ENCODE data around the gene PCSK6. TPM values are rescaled to one million over a fixed set of nuclear protein-coding genes. Genes with fewer than 3 reads are reported as not detected.

The PCSK6 gene
- total RNA-seq, 1 donor from 2014 or later = 0.40 TPM

- H3K4me3 Mint-ChIP-seq (ENCODE audit: unreplicated experiment) = no peak overlapping the region
- H3K9me3 Mint-ChIP-seq (ENCODE audit: low read depth) = no peaks in the 10 kb centered on the region
- no peak for DNase-seq (ENCODE audit: low spot score)
- peaks cover 2% of the 10 kb centered on the region for H3K36me3 Mint-ChIP-seq (ENCODE audit: low read depth)
- TF ChIP-seq CTCF (IDR thresholded peaks at IDR 0.05) = no peak
- no peaks in the 10 kb centered on the region for H3K4me1 Mint-ChIP-seq (ENCODE audit: low read depth)
- H3K27ac Mint-ChIP-seq (ENCODE audit: unreplicated experiment) = no peak overlapping the region
- H3K27me3 Mint-ChIP-seq (ENCODE audit: low read depth) = peaks cover 4% of the 10 kb centered on the region
Observed at GRCh38 chr15:101386967-101387366, 102.5 kb downstream of the PCSK6 start.

GRCh38 chr15:101386006-101386405, 103.5 kb downstream of the PCSK6 start:
- Mint-ChIP-seq H3K4me1 (ENCODE audit: low read depth) (no peaks in the 10 kb centered on the region), H3K27ac (ENCODE audit: unreplicated experiment) (no peak overlapping the region), H3K36me3 (ENCODE audit: low read depth) (peaks cover 2% of the 10 kb centered on the region), H3K27me3 (ENCODE audit: low read depth) (peaks cover 4% of the 10 kb centered on the region), H3K4me3 (ENCODE audit: unreplicated experiment) (no peak overlapping the region), H3K9me3 (ENCODE audit: low read depth) (no peaks in the 10 kb centered on the region)
- no peak for TF ChIP-seq CTCF (IDR thresholded peaks at IDR 0.05)
- DNase-seq (ENCODE audit: low spot score) = no peak

- no peak for TF ChIP-seq CTCF (IDR thresholded peaks at IDR 0.05)
- no peak overlapping the region for H3K4me3 Mint-ChIP-seq (ENCODE audit: unreplicated experiment)
- DNase-seq (ENCODE audit: low spot score) = no peak
- no peak overlapping the region for H3K27ac Mint-ChIP-seq (ENCODE audit: unreplicated experiment)
- peaks cover 8% of the 10 kb centered on the region for H3K27me3 Mint-ChIP-seq (ENCODE audit: low read depth)
- no peaks in the 10 kb centered on the region for H3K4me1 Mint-ChIP-seq (ENCODE audit: low read depth)
- H3K36me3 Mint-ChIP-seq (ENCODE audit: low read depth) = peaks cover 2% of the 10 kb centered on the region
- H3K9me3 Mint-ChIP-seq (ENCODE audit: low read depth) = no peaks in the 10 kb centered on the region
Observed at GRCh38 chr15:101384276-101384675, 105.2 kb downstream of the PCSK6 start.

GRCh38 chr15:101382544-101382943, 107.0 kb downstream of the PCSK6 start:
- H3K27ac Mint-ChIP-seq (ENCODE audit: unreplicated experiment) = no peak overlapping the region
- DNase-seq (ENCODE audit: low spot score) = no peak
- H3K4me3 Mint-ChIP-seq (ENCODE audit: unreplicated experiment) = no peak overlapping the region
- no peaks in the 10 kb centered on the region for H3K36me3 Mint-ChIP-seq (ENCODE audit: low read depth)
- TF ChIP-seq CTCF (IDR thresholded peaks at IDR 0.05) = no peak
- H3K4me1 Mint-ChIP-seq (ENCODE audit: low read depth) = no peaks in the 10 kb centered on the region
- peaks cover 8% of the 10 kb centered on the region for H3K27me3 Mint-ChIP-seq (ENCODE audit: low read depth)
- H3K9me3 Mint-ChIP-seq (ENCODE audit: low read depth) = no peaks in the 10 kb centered on the region

- H3K27ac Mint-ChIP-seq (ENCODE audit: unreplicated experiment) = no peak overlapping the region
- no peak for DNase-seq (ENCODE audit: low spot score)
- no peak for TF ChIP-seq CTCF (IDR thresholded peaks at IDR 0.05)
- H3K4me1 Mint-ChIP-seq (ENCODE audit: low read depth) = no peaks in the 10 kb centered on the region
- H3K36me3 Mint-ChIP-seq (ENCODE audit: low read depth) = no peaks in the 10 kb centered on the region
- no peaks in the 10 kb centered on the region for H3K9me3 Mint-ChIP-seq (ENCODE audit: low read depth)
- peaks cover 8% of the 10 kb centered on the region for H3K27me3 Mint-ChIP-seq (ENCODE audit: low read depth)
- H3K4me3 Mint-ChIP-seq (ENCODE audit: unreplicated experiment) = no peak overlapping the region
Observed at GRCh38 chr15:101381671-101382212, 107.8 kb downstream of the PCSK6 start.
